HG02588 (cell line): ENCODE results near the gene ZC3H7B.
"Not testable (repeated sequence)": the region's sequence is repeated elsewhere in the genome, so short reads cannot be mapped to it uniquely, and the experiment has no call there.

Experiments
- ATAC-seq: cut with Tn5 transposase; IDR thresholded peaks from one replicate; pipeline ENCODE4 v1.9.1; 2021; ENCODE audit warnings: mild to moderate bottlenecking, moderate library complexity; ENCODE audit not compliant: unreplicated experiment

Gene ZC3H7B, protein sequence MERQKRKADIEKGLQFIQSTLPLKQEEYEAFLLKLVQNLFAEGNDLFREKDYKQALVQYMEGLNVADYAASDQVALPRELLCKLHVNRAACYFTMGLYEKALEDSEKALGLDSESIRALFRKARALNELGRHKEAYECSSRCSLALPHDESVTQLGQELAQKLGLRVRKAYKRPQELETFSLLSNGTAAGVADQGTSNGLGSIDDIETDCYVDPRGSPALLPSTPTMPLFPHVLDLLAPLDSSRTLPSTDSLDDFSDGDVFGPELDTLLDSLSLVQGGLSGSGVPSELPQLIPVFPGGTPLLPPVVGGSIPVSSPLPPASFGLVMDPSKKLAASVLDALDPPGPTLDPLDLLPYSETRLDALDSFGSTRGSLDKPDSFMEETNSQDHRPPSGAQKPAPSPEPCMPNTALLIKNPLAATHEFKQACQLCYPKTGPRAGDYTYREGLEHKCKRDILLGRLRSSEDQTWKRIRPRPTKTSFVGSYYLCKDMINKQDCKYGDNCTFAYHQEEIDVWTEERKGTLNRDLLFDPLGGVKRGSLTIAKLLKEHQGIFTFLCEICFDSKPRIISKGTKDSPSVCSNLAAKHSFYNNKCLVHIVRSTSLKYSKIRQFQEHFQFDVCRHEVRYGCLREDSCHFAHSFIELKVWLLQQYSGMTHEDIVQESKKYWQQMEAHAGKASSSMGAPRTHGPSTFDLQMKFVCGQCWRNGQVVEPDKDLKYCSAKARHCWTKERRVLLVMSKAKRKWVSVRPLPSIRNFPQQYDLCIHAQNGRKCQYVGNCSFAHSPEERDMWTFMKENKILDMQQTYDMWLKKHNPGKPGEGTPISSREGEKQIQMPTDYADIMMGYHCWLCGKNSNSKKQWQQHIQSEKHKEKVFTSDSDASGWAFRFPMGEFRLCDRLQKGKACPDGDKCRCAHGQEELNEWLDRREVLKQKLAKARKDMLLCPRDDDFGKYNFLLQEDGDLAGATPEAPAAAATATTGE

GRCh38 chr22:41301085-41302020 is at the start of gene ZC3H7B:
ZC3H7B (plus strand) TSS chr22:41301525; CDS start chr22:41320661, 19,136 bp downstream.
- peak; percentile 73 for ATAC-seq

- no peak for ATAC-seq
Measured at GRCh38 chr22:41252365-41252764, 49.0 kb upstream of the ZC3H7B start.

GRCh38 chr22:41254230-41254629 is 47.1 kb upstream of the ZC3H7B start:
- ATAC-seq, result no peak

DNA sequence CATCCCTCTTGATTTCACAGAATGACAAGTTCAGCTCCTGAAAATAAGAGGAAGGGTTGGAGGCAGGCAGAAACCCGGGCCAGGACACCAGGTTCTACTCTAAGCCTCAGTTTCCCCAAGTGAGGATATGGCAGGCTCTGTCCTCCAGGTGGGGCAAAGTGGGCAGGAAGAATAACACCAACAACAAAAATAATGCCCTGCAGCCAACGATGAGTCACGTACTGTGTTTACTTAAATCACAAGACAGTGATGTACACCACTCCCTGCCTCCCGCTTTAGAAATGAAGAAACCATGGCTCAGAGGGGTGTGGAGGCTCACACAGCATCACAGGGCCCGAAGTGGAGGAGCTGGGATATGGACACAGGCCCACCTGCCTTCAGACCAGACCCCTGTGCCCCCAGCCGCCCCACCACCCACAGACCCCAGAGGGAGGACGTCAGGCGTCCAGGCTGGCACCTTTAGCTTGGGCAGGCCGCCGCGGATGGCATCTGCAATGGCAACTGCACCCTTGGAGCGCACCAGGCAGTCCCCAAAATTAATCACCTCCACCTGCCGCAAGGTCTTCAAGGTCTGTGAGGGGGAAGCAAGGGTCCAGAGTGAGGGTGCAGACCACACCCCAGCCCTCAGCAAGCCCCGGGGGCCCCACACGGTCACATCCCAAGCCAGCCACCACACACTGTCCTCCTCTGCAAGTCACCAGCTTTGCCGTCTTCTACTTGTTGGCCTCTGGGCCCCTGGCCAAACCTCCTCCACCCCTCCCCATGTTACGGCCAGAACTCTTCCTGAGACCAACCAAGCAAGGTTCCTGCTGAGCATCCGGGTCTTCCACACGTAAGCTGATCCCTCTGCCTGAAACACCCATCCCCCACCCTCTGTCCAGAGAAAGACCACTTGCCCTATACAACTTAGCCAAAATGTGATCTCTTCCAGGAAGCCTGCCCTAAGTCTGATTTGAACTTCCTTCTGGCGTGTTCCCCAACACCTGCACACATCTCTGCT is 44.8 kb upstream of the ZC3H7B start:
- no peak for ATAC-seq

DNA sequence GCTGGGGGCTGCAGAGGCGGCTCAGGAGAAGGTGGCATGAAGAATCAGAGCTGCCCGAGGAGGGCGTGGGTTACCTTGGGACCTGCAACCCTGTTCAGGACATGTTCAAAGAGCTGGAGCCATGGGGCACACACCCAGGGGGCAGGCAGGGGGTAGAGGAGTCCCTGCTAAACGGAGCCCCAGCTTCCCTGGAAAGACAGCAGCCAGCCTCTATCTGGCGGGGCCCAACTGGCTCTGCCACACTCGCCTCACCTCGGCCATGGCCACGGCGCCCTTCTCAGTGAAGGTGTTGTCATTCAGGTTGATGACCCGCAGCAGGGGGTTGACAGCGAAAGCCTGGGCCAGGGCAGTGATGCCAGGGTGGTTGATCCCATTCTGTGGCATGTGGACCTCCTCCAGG is 43.6 kb upstream of the ZC3H7B start:
- ATAC-seq, result no peak

DNA sequence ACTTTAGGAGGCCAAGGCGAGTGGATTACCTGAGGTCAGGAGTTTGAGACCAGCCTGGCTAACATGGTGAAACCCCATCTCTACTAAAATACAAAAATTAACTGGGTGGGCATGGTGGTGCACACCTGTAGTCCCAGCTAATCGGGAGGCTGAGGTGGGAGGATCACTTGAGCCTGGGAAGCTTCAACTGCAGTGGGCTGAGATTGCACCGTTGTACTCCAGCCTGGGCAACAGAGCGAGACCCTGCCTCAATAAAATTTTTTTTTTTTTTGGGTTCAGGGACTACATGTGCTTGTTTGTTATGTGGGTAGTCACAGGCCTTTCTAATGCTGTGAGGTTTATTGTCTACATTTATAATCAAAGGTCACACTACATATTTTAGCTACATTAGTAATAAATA is 41.6 kb upstream of the ZC3H7B start:
- not testable (repeated sequence) for ATAC-seq

DNA sequence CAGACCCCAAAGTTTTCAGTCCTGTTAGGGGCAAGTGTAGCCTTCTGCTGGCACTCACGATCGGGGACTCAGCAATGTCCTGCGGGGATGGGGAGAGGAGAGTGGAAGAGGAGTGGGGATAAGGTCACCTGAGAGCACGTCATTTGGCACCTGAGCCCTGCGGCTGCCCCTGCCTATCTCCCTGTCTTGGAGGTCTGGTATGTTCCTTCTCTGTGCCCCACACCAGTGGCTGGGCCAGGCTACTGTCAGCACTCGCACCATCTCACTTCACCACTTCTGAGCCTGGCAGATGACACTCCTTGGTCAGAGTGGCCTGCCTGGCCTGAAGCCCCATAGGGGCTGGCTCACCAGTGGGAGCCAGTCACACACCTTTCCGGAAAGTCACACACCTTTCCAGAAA is 40.5 kb upstream of the ZC3H7B start:
- no peak for ATAC-seq

GRCh38 chr22:41261541-41262249 is 39.6 kb upstream of the ZC3H7B start:
- ATAC-seq, result no peak

DNA sequence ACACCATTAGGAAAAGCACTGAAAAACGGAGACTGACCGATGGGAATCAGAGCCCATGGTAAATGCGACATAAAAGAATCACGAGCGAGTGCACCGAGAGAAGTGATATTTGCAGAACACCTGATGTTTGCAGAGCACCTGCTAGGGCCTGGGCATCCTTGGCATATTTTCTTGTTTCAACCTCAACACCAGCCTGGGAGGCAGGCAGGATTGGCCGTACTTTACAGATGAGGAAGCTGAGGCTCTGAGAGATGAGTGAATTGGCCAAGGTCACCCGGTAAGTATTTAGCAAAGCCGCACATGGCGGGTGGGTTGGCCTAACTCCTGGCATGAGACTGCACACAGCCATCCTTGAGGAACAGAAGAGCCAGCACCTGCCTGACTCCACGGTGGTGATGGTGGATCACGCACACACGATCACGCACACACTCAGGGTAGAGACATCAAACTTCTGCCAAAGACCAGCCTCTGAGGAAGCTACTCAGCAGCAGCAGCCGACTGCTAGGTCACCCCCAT is 39.0 kb upstream of the ZC3H7B start:
- ATAC-seq, result no peak

DNA sequence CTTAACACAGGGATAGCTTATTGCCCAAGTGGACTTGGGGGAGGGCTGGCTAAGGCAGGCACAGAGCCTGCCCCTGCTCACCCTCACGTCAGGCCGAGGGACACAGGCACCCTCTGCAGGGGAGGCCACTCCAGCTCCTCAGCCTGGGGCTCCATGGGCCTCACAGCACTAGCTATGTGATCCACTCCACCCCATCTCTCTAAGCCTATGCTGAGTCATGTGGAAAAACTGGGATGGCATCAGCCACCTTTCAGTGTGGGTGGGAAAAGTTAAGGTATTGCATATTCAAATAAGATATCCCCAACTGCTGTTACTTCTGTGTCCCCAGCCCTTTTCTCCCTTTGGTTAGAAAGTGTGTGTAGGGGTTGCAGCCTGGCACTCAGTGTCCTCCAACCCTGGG is 37.6 kb upstream of the ZC3H7B start:
- no peak for ATAC-seq

DNA sequence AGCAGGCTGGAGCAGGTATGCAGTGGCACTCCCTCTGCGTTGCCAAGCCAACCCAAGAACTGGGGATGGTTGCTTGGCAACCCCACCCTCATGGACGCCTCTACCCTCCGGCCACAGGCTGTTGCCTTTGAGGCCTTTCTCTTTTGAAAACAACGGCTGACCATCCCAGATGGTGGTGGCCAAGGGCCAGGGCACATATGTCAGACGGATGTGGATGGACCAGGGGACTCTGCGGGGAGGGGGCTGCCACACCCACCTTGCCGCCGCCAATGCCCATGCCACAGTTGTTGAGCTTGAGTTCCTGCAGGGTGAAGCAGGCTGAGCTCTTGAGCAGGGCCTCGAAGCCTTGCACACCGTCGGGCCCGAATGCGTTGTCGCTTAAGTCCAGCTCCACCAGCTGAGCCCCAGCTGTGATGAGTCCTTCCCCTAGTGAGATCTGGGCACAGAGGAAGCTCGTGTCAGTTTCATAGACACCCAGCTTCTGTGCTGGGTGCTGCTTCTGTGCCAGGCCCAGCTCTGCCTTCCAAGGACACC is 36.9 kb upstream of the ZC3H7B start:
- ATAC-seq, result no peak

- no peak for ATAC-seq
Measured at GRCh38 chr22:41267958-41268357, 33.4 kb upstream of the ZC3H7B start.

DNA sequence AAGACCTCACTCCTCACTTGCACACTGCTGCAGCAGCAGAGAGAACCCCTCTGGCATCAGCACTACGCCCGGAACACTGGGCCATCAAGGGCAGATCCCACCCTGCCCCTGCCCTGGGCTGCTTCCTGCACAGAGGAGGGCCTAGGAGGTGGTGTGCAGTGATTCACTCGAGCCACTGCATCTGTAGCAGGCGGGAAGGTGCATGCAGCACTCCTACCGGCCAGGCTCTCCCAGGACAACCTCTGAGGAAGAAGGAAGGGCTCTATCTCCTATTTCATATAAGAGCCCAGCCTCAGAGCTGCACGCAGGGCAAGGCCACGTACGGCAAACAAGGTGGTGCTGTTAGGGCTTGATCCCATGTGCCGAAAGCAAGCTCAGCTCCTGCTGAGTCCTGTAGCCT is 29.5 kb upstream of the ZC3H7B start:
- ATAC-seq, result no peak

DNA sequence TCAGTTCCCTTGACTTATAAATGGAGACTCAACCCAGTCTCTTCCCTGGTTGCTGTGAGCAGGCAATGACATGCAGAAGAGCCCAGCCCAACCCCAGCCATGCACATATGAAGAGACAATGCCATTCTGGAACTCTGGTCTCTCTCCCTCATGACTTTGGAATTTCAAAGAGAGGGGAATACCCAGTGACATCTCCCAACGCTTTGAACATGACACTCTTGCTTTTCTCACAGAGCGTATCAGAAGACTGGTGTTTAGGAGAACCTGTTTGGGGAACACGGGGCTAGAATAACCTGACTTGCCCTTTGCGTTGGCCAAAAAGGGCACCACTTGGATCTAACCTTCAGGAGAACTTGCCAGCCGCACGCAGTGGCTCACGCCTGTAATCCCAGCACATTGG is 28.2 kb upstream of the ZC3H7B start:
- ATAC-seq, result no peak

DNA sequence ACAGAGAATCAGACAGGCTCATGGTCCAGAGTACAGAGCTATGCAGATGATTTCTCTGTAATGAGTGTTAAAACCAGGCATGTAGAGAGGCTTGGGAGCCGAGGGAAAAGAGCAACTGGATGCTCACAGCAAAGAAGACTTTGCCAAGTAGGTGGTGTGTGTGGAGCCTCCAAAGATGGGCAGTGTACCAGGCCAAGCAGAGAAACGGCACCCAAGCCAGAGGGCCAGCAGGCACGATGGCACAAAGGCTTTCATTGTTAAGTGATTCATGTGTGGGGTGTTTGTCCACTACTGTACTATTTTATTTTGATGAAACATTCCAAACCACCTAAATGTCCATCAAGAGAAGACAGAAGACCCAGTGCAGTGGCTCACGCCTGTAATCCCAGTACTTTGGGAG is 26.5 kb upstream of the ZC3H7B start:
- ATAC-seq, result no peak

GRCh38 chr22:41280065-41280464 is 21.3 kb upstream of the ZC3H7B start:
- ATAC-seq, result no peak

DNA sequence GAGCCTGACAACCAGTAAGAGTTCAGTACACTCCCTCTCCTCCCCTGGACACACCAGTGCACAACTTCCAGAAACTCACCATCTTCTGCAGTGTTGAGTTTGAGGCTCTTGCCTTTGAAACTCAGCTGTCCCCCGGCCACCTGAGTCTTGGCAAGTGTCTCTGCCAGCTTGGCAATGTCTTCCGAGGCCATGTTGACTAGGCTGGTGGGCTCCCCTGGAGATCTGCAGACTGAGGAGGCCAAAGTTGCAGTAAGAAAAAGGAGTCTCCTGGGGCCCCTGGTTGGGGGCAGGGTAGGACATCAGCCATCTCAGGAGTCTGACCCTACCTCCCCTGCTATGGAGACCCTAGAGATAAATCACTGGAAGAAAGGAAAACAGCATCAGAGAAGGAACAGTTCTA is 20.5 kb upstream of the ZC3H7B start:
- ATAC-seq, result no peak

DNA sequence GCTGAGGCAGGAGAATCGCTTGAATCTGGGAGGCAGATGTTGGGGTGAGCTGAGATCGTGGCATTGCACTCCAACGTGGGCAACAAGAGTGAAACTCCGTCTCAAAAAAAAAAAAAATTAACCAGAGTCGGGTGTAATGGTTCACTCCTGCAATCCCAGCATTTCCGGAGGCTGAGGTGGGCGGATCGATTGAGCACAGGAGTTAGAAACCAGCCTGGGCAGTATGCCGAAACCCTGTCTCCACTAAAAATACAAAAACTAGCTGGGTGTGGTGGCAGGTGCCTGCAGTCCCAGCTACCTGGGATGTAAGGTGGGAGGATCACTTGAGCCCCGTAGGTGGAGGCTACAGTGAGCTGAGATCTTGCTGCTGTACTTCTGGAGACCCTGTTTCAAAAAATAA is 16.9 kb upstream of the ZC3H7B start:
- ATAC-seq, result no peak
